GM12891 (cell line): ENCODE measurements around the gene DNM1L.

Experiments
- POLR2A ChIP-seq: IDR thresholded peaks from 2 replicates; pipeline ENCODE4 v1.6.1; 2011; ENCODE audit warnings: low read depth, low read length, control low read depth
- POLR2AphosphoS5 ChIP-seq: IDR thresholded peaks from 2 replicates; pipeline ENCODE4 v1.6.1; 2011; ENCODE audit warnings: low read depth, low read length, control low read depth

- TF ChIP-seq POLR2AphosphoS5 (no peak), POLR2A (no peak)
Observed at GRCh38 chr12:32661706-32662105, 17.4 kb upstream of the DNM1L start.
